Activated naive CD4-positive, alpha-beta T cell treated with anti-CD3 and anti-CD28 coated beads for 36 hours (primary cell): ENCODE measurements around the gene COPG1. TPM values are rescaled to one million over a fixed set of nuclear protein-coding genes. Genes with fewer than 3 reads are reported as not detected.
"Not testable (repeated sequence)": the region's sequence is repeated elsewhere in the genome, so short reads cannot be mapped to it uniquely, and the experiment has no call there.

ENCODE experiments used
- CTCF ChIA-PET: fragments of 350-600 bp; sonication (Branson Sonifier 250); formaldehyde crosslinking; loops from one replicate; lab custom pipeline; 2021; ENCODE audit warnings: antibody characterized with exemption; lab: Charles Lee
- DNase-seq: peaks from one replicate; pipeline ENCODE4 v3.0.0-alpha.2; 2020
- H3K27ac Mint-ChIP-seq: one replicate; pipeline ENCODE4 v1.8.0; 2021; ENCODE audit warnings: mild to moderate bottlenecking, mixed read lengths
- H3K27me3 Mint-ChIP-seq: one replicate; pipeline ENCODE4 v1.8.0; 2021; ENCODE audit warnings: low read depth, mixed read lengths
- H3K36me3 Mint-ChIP-seq: one replicate; pipeline ENCODE4 v1.8.0; 2021; ENCODE audit warnings: low read depth, mixed read lengths
- H3K4me1 Mint-ChIP-seq: one replicate; pipeline ENCODE4 v1.8.0; 2021; ENCODE audit warnings: low read depth, mixed read lengths
- H3K4me3 Mint-ChIP-seq: one replicate; pipeline ENCODE4 v1.8.0; 2021; ENCODE audit warnings: mild to moderate bottlenecking, moderate library complexity, mixed read lengths
- H3K9me3 Mint-ChIP-seq: one replicate; pipeline ENCODE4 v1.8.0; 2021; ENCODE audit warnings: mixed read lengths
- intact Hi-C: fragments of 100-400 bp; cut with micrococcal nuclease; formaldehyde crosslinking; loops from one replicate; pipeline ENCODE4 v1.15.1; 2023
- total RNA-seq, 2 experiments: library from RNA; stranded (reverse); gene quantifications; one replicate each; pipeline ENCODE4 v1.2.3, GENCODE V29; 2021

COPG1 gene
- total RNA-seq, 2 experiments from 2014 or later: 125 to 128 TPM

DNA sequence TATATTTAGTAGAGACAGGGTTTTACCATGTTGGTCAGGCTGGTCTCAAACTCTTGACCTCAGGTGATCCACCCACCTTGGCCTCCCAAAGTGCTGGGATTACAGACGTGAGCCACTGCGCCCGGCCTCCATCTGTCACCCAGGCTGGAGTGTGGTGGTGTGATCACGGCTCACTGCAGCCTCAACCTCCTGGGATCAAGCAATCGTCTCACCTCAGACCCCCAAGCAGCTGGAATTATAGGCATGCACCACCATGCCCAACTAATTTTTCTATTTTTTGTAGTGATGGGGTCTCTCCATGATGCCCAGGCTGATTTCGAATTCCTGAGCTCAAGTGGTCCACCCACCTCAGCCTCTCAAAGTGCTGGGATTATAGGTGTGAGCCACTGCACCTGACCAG is 15.6 kb downstream of the COPG1 start:
- DNase-seq, H3K27ac Mint-ChIP-seq, H3K4me3 Mint-ChIP-seq, intact Hi-C loops, H3K4me1 Mint-ChIP-seq, H3K27me3 Mint-ChIP-seq, H3K9me3 Mint-ChIP-seq: not testable (repeated sequence)
- H3K36me3 Mint-ChIP-seq: peaks cover 44% of the 10 kb centered on the region
- CTCF ChIA-PET: interaction anchor here (0.7 to 1.5 kb wide), 2 partner anchors 19 to 212 kb away, joined by 3 to 4 read pairs; no protein-coding TSS in a partner anchor

DNA sequence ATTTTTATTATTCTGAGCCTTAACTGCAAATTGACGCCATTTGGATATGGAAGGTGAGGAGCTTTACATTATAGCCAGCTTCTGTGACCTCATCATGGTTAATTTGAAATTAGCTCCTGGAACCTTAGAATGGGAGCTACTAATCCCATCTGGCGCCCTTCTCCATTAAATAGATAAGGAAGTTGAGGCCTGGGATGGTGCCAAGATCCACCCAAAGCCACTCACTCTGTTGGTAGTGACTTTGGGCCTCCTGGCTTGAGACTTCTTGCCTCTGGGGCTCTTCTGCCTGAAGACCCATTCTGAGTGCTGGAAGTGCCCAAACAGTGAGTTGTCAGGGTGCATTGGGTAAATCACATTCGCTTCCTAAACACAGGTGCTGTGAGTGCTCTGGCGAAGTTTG is 17.2 kb downstream of the COPG1 start:
- H3K36me3 Mint-ChIP-seq: peaks cover 45% of the 10 kb centered on the region
- no peak overlapping the region for H3K27ac Mint-ChIP-seq
- no peaks in the 10 kb centered on the region for H3K27me3 Mint-ChIP-seq
- CTCF ChIA-PET: interaction anchor here (0.9 to 1.5 kb wide), 2 partner anchors 9 to 21 kb away, joined by 3 read pairs; no protein-coding TSS in a partner anchor
- H3K9me3 Mint-ChIP-seq: no peaks in the 10 kb centered on the region
- H3K4me1 Mint-ChIP-seq: peaks cover 4% of the 10 kb centered on the region
- no peak overlapping the region for H3K4me3 Mint-ChIP-seq
- no peak for DNase-seq
- intact Hi-C loops: no loop called here

DNA sequence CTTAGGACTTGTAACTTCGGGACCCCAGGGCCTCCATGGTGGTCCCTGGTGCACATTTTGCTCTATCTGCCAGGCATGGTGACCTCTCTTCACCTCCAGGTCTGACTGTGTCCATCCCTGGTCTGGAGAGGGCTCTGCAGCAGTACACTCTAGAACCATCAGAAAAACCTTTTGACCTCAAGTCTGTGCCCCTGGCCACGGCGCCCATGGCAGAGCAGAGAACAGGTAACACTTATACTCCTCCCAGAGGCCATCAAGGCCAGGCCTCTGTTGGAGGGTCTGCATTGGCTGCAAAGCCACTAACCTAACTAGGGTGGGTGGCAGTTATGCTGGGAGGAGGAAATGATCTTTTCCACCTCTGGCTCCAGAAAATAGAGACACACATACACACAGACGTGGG is 19.0 kb downstream of the COPG1 start:
- Mint-ChIP-seq H3K27me3 (no peaks in the 10 kb centered on the region), H3K4me3 (no peak overlapping the region), H3K27ac (no peak overlapping the region), H3K4me1 (no peaks in the 10 kb centered on the region), H3K9me3 (no peaks in the 10 kb centered on the region), H3K36me3 (peaks cover 42% of the 10 kb centered on the region)
- CTCF ChIA-PET: no interaction called here
- no peak for DNase-seq
- intact Hi-C loops: no loop called here

DNA sequence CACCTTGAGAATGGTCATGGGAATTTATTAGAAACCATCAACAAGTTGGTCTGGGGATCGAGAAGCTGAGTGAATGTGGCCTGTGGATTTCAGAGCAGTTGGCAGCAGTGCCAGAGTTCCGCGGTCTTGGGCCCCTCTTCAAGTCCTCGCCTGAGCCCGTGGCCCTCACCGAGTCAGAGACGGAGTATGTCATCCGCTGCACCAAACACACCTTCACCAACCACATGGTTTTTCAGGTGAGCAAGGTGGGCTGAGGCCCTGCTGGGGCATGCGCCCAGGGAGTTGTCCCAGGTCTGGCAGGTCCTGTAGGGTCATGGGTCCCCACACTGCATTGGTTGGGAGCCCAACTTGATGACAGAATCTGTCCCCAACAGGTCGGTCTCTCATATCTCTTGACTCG is 22.3 kb downstream of the COPG1 start:
- CTCF ChIA-PET: no interaction called here
- Mint-ChIP-seq H3K36me3 (peaks cover 38% of the 10 kb centered on the region), H3K27me3 (no peaks in the 10 kb centered on the region), H3K27ac (no peak overlapping the region), H3K9me3 (no peaks in the 10 kb centered on the region), H3K4me3 (no peak overlapping the region), H3K4me1 (peaks cover 6% of the 10 kb centered on the region)
- DNase-seq: no peak
- intact Hi-C loops: no loop called here

DNA sequence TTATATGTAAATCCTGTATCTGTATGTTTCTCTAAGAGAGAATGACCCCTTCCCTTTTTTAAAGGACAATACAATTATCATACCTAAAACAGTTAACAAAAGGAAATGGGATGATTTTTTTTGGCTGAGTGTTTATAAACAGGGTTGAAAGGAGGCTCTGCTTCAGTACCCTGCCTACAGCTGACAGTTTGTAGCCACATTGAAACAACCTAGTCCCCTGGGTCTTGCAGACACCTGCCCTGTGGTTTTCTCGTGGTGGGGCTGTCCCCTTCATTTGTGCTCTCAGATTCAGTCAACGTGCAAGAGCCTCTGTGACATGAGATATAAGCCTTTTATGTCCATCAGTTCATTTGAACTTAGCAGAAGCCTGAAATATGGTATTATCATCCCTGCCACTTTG is 27.0 kb downstream of the COPG1 start:
- H3K4me3 Mint-ChIP-seq: no peak overlapping the region
- intact Hi-C loops: loop anchor here (5.0 kb wide), 1 partner anchor 474 kb away; no protein-coding TSS in a partner anchor

DNA sequence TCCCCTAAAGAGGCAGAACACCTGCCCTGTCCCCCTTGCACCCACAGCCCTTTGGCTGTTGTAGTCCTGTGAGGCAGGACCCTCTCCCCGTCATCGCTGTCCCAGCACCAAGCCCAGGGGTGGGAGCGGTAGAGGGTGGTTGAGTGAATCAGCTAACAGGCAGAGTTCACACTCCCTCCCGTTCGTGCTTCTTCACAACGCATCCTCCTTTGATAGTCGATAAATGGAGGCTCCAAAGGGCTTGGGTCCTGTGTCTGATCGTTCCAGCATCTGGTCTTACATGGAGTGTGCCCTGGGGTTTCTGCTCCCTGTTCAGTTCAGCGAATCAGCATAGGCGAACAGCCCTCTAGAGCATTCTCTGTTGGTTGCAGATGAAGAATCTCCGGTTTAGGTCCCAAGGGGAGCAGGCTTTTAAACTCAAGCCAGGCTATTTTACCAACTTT is 28.4 kb downstream of the COPG1 start:
- Mint-ChIP-seq H3K9me3 (no peaks in the 10 kb centered on the region), H3K27ac (peak overlapping the region; percentile 90), H3K4me3 (peak overlapping the region; percentile 80), H3K36me3 (peaks cover 28% of the 10 kb centered on the region), H3K4me1 (peaks cover 42% of the 10 kb centered on the region), H3K27me3 (no peaks in the 10 kb centered on the region)
- CTCF ChIA-PET: no interaction called here
- intact Hi-C loops: loop anchor here (1.0 to 5.0 kb wide), 8 partner anchors 29 to 552 kb away; partner anchors contain the start of genes CNBP, COPG1, IFT122 and RAB7A
- DNase-seq: no peak

More for the DNA sequence above, 27.0 kb downstream of the COPG1 start:
- DNase-seq: peak; percentile 61
- CTCF ChIA-PET: interaction anchor here (0.7 kb wide), 1 partner anchor 16 kb away, joined by 3 read pairs; no protein-coding TSS in a partner anchor
- H3K27ac Mint-ChIP-seq: peak overlapping the region; percentile 60
- H3K4me1 Mint-ChIP-seq: peaks cover 28% of the 10 kb centered on the region
- no peaks in the 10 kb centered on the region for H3K9me3 Mint-ChIP-seq
- H3K36me3 Mint-ChIP-seq: peaks cover 30% of the 10 kb centered on the region
- no peaks in the 10 kb centered on the region for H3K27me3 Mint-ChIP-seq

DNA sequence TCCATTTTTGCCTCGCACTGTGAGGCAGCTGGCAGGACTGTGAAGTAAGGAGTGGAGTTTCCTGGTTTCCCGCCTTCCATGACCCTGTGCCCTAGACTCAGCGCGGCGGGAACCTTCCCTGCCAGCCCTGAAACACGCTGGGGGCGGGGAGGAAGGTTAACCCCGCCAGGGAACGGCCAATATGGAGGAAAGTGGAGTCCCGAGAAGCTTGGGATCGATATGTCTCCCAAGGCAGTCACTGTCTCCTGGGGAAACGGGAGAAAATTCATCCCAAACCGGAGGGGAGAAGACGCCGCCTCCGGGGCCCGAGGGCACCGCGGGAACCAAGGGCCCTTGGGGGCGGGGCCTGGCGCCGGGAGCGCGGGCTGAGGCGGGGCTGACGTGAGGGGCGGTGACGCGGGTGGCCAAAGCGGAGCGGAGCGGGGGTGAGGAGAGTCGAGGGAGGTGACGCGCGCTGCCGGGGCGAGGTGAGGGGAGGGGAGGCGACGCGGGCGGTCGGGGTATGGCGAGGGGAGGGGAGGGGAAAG is 29.1 kb downstream of the COPG1 start, which contains the start of gene HMCES:
TSS of gene HMCES (plus strand) at position 432 of the 527 bp plus-strand sequence. CDS start 863 bp downstream, outside the sequence.
- H3K36me3 Mint-ChIP-seq: peaks cover 31% of the 10 kb centered on the region
- H3K9me3 Mint-ChIP-seq: no peaks in the 10 kb centered on the region
- DNase-seq: peak; percentile 96
- no peaks in the 10 kb centered on the region for H3K27me3 Mint-ChIP-seq
- H3K4me3 Mint-ChIP-seq: peak within 1 kb of the TSS; percentile 87
- CTCF ChIA-PET: interaction anchor here (1.3 to 2.6 kb wide), 2 partner anchors 24 to 38 kb away, joined by 3 to 11 read pairs; a partner anchor contains a TSS
- intact Hi-C loops: loop anchor here (1.0 to 5.0 kb wide), 8 partner anchors 29 to 552 kb away; partner anchors contain the start of genes CNBP, COPG1, IFT122 and RAB7A
- H3K4me1 Mint-ChIP-seq: peaks cover 48% of the 10 kb centered on the region
- H3K27ac Mint-ChIP-seq: peak within 1 kb of the TSS; percentile 90

DNA sequence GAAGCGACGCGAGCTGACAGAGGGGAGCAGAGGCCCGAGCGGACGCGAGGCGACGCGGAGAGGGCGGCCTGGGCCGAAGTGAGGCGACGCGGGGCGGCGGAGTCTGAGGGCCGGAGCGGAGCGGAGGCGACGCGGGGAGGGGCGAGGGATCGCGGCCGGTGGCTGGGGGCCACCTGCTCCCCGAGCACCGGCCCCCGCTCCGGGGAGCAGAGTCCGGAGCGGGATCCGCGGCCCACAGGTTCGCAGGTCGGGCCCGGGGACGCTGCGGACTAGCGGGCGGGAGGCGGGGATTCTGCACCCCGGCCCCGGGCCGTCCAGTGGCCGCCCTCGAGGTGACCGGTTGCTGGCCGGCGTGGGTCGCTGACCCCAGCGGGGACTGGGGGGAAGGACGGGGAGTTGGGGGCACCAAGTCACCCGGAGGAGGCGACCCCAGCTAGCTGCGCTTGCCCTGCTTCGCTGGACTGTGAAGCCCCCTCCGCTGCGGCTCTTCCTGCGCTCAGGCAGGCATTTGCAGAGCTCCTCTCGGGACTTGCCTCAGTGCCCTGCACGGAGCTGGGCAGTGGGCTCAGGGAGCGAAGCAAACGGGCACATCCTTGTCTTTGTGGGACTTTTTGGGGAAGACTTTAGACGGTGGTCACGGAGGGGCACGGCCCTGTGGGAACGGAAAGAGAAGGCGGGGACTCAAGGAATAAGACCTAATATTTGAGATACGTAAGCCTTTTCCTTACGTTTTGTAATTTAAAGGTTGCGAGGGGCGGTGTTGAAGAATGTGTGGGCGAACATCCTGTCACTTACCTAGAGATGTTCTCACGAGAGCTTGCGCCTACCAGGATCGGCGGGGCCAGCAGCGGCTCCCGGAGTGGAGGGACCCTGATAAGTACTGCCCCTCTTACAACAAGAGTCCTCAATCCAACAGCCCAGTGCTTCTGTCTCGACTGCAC is 29.8 kb downstream of the COPG1 start:
- Mint-ChIP-seq H3K27ac (peak overlapping the region; percentile 90), H3K27me3 (no peaks in the 10 kb centered on the region), H3K4me1 (peaks cover 53% of the 10 kb centered on the region), H3K4me3 (peak overlapping the region; percentile 87), H3K36me3 (peaks cover 31% of the 10 kb centered on the region), H3K9me3 (no peaks in the 10 kb centered on the region)
- intact Hi-C loops: loop anchor here (1.0 to 5.0 kb wide), 8 partner anchors 30 to 553 kb away; partner anchors contain the start of genes CNBP, COPG1, IFT122 and RAB7A
- CTCF ChIA-PET: interaction anchor here (1.3 to 2.6 kb wide), 2 partner anchors 23 to 37 kb away, joined by 3 to 11 read pairs; a partner anchor contains a TSS
- peak; percentile 75 for DNase-seq

DNA sequence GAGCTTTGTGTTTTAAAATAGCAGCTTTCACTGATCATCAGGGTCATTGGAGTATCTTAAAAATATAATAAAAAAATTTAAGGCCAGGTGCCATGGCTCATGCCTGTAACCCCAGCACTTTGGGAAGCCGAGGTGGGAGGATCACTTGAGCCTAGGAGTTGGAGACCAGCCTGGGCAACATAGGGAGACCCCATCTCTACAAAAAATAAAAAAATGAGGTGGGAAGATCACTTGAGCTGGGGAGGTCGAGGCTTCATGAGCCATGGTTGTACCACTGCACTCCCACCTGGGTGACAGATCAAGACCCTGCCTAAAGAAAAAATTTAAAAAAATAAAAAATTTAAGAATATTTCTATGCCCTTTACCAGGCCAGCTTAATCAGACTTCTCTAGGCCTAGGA is 30.8 kb downstream of the COPG1 start:
- CTCF ChIA-PET: interaction anchor here (2.6 kb wide), 1 partner anchor 36 kb away, joined by 11 read pairs; a partner anchor contains a TSS
- peaks cover 37% of the 10 kb centered on the region for H3K36me3 Mint-ChIP-seq
- H3K4me3 Mint-ChIP-seq: peak overlapping the region; percentile 87
- intact Hi-C loops: no loop called here
- H3K4me1 Mint-ChIP-seq: peaks cover 57% of the 10 kb centered on the region
- H3K9me3 Mint-ChIP-seq: no peaks in the 10 kb centered on the region
- no peak overlapping the region for H3K27ac Mint-ChIP-seq
- no peaks in the 10 kb centered on the region for H3K27me3 Mint-ChIP-seq
- DNase-seq: no peak

DNA sequence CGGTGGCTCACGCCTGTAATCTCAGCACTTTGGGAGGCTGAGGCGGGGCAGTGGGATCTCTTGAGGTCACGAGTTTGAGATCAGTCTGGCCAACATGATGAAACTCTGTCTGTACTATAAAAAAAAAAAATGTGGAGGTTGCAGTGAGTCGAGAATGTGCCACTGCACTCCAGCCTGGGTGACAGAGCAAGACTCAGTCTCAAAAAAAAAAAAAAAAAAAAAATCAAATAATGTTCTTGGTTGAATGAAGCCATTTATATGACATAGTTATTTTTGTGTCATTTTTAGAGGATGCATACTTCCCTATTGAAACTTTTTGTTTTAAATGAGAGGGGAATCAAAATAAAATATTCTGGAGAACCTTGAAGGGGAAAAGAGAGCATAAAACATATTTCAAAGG is 32.3 kb downstream of the COPG1 start:
- peaks cover 28% of the 10 kb centered on the region for H3K36me3 Mint-ChIP-seq
- peak overlapping the region; percentile 59 for H3K27ac Mint-ChIP-seq
- H3K4me1 Mint-ChIP-seq: peaks cover 56% of the 10 kb centered on the region

DNA sequence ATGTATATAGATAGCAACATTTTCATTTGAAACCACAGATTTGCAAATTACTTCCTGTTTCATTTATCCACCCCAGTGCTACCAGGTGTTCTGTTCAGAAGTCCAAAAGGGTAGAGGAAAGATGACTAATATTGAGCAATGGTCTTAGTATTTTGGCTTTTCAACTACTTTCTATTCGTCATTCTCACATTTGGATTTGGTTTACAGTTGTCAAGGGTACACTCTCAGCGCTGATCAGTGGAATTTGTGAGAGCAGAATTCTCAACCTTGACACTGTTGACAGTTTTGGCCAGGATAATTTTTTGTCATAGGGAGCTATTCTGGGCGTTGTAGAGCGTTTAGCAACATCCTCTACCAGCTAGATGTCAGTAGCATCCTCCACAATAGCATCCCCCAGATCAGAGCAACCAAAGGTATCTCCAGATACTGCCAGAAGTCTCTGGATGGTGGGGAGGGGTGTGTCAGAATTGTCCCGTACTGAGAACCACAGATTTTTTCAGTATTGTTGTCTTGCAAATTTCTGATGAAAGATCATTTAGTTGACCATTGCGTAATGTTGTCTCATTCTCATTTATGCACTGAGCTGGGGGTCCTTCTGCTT is 33.4 kb downstream of the COPG1 start:
- CTCF ChIA-PET: interaction anchor here (0.5 to 2.7 kb wide), 9 partner anchors 22 to 674 kb away, joined by 3 to 15 read pairs (median 4); a partner anchor contains a TSS
- intact Hi-C loops: loop anchor here (1.0 to 2.0 kb wide), 3 partner anchors 33 to 494 kb away; a partner anchor contains a TSS
- no peaks in the 10 kb centered on the region for H3K9me3 Mint-ChIP-seq
- DNase-seq: peak; percentile 41
- peaks cover 53% of the 10 kb centered on the region for H3K4me1 Mint-ChIP-seq
- H3K4me3 Mint-ChIP-seq: no peak overlapping the region
- peak overlapping the region; percentile 48 for H3K27ac Mint-ChIP-seq
- H3K36me3 Mint-ChIP-seq: peaks cover 21% of the 10 kb centered on the region
- H3K27me3 Mint-ChIP-seq: no peaks in the 10 kb centered on the region

More for the DNA sequence above, 32.3 kb downstream of the COPG1 start:
- no peaks in the 10 kb centered on the region for H3K27me3 Mint-ChIP-seq
- intact Hi-C loops: loop anchor here (1.0 to 2.0 kb wide), 3 partner anchors 35 to 493 kb away; a partner anchor contains a TSS
- no peaks in the 10 kb centered on the region for H3K9me3 Mint-ChIP-seq
- no peak overlapping the region for H3K4me3 Mint-ChIP-seq
- no peak for DNase-seq
- CTCF ChIA-PET: no interaction called here
